Ishikawa (cell line): ENCODE results near the gene JMY.

ENCODE experiments used
- CREB1 ChIP-seq: IDR thresholded peaks from 2 replicates; pipeline ENCODE4 v1.6.1; 2012; ENCODE audit warnings: low read depth
- EGR1 ChIP-seq: IDR thresholded peaks from 2 replicates; pipeline ENCODE4 v1.6.1; 2012
- EP300 ChIP-seq: IDR thresholded peaks from 2 replicates; pipeline ENCODE4 v1.6.1; 2012; ENCODE audit warnings: borderline replicate concordance
- FOXM1 ChIP-seq: IDR thresholded peaks from 2 replicates; pipeline ENCODE4 v1.6.1; 2012; ENCODE audit warnings: low read depth, borderline replicate concordance
- MAX ChIP-seq: IDR thresholded peaks from 2 replicates; pipeline ENCODE4 v1.6.1; 2012
- NFIC ChIP-seq: IDR thresholded peaks from 2 replicates; pipeline ENCODE4 v1.6.1; 2012
- RAD21 ChIP-seq: IDR thresholded peaks from 2 replicates; pipeline ENCODE4 v1.6.1; 2012; ENCODE audit warnings: low read depth
- REST ChIP-seq: IDR thresholded peaks from 2 replicates; pipeline ENCODE4 v1.6.1; 2012; ENCODE audit warnings: low read depth, mild to moderate bottlenecking
- TAF1 ChIP-seq: IDR thresholded peaks from 2 replicates; pipeline ENCODE4 v1.6.1; 2012; ENCODE audit warnings: low read depth, mild to moderate bottlenecking
- USF1 ChIP-seq: IDR thresholded peaks from 2 replicates; pipeline ENCODE4 v1.6.1; 2012
- YY1 ChIP-seq: IDR thresholded peaks from 2 replicates; pipeline ENCODE4 v1.6.1; 2012; ENCODE audit warnings: low read depth

- no peak for TF ChIP-seq EP300
- TF ChIP-seq EGR1 = no peak
- no peak for TF ChIP-seq TAF1
- TF ChIP-seq YY1 = no peak
- TF ChIP-seq CREB1 = no peak
- no peak for TF ChIP-seq MAX
- TF ChIP-seq REST = no peak
- no peak for TF ChIP-seq NFIC
- TF ChIP-seq FOXM1 = no peak
- TF ChIP-seq RAD21 = no peak
- TF ChIP-seq USF1 = no peak
These were observed 7.3 kb downstream of the JMY start for GRCh38 chr5:79243224-79243623.
